ENCODE measurements around the gene GAS5.

GRCh38 chr1:173861731-173862145 lies 6.1 kb downstream of the GAS5 start:
- TF ChIP-seq EZH2 (IDR thresholded peaks at IDR 0.05; ENCODE audit: borderline replicate concordance, low read depth, low read length, poor library complexity, severe bottlenecking) (no peak), CTCF (conservative IDR thresholded peaks at IDR 0.05; ENCODE audit: low read depth, low read length) (no peak)
